Stimulated activated CD4-positive, alpha-beta T cell treated with anti-CD3 and anti-CD28 coated beads, Interleukin-15, amount 100 ng/mL, for 48 hours (primary cell): ENCODE results near the gene INPP4B.
"Not testable (repeated sequence)": the region's sequence is repeated elsewhere in the genome, so short reads cannot be mapped to it uniquely, and the experiment has no call there.

Experiments used
- DNase-seq, 2 donors: peaks; one replicate each; pipeline ENCODE4 v3.0.0-alpha.2; 2020; ENCODE audit warnings: low read depth in 2 of 2

Gene INPP4B

DNA sequence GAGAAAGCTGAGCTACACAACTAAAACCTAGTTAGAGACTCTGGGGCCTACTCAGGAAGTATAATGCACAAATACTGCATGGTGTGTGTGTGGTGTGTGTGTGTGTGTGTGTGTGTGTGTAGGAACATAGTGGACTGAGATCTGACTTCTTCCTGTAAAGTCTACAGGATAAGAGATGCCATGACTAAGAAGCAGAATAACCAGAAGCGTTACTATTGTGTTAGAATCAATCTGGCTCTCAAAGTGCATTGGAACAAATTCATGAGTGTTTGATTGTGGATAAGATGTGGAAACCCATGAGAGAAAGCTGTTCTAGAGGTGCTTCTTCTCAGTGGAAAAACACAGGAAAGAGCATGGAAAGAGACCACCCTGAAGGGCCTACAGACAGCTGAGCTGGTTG, 302.1 kb downstream of the INPP4B start:
- DNase-seq = no peak

DNA sequence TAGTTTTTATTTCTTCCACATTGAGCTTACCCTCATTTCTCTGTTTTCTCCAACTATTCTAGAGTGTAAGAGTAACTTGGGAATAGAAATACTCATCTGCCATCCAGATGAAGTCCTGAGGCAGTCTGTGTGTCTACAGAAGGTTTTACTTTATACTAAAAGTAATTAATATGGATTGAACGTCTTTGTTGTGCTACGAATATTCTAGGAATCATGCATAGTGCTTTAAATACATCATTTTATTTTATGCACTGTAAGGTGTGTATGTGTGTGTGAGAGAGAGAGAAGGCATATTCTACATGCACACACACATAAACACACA, 305.7 kb downstream of the INPP4B start:
- DNase-seq = no peak

DNA sequence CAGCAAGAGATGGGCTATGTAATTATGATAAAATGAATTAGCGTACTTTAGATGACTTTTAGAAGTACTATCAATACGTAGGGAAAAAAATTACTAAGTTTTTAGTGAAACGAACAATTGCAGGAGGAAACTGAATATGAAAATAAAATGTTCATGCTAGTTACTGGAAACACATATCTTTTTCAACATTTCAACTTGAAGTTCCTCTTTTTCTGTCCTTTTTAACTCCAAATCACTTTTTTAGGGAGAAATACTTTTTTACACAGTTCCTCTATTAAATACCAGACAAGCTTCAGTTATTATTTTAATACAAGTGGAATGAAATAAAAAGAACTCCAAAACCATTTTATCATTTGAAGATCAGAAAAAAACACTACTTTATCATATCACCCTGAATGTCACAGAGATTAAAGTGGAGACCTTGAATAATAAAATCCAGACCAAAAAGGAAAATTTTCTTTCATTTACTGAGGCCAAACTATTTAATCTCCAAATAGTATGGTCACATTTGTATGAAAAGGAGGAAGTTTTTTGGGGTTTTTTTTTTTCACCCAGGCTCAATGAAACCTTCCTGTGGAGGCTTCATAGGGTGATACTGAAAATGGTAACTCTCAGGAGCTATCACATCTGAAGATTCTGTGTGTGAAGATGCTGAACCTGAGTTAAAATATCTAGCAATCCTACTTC, 306.2 kb downstream of the INPP4B start:
- no peak for DNase-seq

DNA sequence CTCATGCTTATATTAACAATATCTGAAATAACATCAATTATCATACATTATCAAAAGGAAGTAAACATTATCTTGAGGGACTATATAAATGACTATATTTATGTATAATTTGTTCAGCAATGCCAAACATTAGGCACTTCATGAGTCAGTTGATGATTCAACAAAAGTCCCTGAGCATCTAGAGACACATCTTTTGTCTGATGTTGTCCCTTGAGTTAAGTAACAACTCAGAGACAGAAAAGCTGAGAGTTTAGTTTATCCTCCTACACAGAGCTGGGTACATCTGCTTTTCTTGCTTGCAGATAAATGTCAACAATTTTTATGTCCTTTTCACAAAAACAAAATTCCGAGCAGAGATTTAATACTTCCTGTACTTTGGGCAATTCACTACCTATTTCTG, 311.1 kb downstream of the INPP4B start:
- no peak for DNase-seq

DNA sequence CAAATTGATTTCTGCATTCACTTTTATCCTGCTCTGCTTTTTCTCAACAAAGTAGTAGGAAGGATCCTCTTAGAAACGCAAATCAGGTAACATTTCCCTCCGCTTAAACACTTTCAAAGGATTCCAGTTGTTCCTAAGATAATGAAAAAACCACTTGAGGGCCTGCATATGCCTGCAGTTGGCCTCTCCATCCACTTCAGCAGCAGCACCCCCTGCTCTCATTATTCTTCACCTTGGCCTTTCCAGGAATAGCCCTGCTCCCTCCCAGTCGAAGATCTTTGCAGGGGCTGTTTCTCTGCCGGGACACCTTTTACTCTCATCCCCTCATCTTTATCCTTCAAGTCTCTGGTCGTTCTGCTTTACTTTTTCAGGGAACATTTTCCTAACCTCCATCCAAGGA, 314.0 kb downstream of the INPP4B start:
- DNase-seq = no peak

DNA sequence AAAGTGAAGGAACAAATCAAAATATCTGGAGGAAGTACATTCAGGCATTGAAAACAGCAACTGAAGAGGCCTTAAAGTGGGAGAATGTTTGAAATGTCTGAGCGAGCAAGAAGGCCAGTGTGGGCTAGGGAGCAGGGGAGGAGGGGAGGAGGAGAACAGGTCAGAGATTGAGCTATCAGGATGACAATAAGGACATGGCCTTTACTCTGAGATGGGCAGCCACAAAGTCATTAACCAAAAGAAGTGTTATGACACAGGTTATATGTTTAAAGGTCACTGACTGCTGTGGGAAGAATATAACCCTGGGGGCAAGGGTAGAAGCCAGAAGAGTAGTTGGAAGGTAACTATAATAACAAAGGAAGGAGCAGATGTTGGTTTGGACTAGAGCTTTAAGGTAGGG, 315.4 kb downstream of the INPP4B start:
- no peak for DNase-seq

DNA sequence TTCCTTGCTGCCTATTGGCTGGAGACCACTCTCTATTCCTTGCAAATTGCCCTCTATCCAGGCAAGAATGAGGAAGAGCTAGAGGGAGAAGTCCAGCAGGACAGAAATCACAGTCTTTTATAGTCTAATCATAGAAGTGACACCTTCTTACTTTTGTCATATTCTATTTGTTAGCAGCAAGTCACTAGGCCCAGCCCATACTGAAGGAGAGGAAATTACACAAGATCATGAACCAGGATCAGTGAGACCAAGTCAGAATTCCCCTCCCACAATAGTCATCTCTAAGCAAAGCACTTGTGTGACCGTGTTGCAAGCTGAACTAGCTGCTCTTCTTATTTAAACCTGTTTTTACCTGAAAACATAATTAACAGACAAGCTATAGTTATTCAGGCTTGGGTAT, 317.7 kb downstream of the INPP4B start:
- no peak for DNase-seq

DNA sequence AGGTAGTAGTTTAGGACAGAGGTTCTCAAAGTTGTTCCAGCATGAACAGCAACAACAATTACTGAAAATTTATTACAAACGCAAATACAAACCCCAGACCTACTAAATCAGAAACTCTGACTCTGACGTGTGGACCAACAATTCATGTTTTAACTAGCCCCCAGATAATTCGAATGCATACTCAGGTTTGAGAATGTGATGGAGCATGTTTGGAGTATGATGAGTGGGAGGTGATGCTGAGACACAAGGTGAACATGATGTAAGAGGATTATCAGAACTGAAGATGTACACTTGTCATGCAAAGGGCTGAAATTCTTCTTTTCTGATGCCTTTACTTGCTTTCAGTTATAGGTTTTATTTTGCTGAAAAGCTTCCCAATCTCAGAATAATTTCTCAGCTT, 323.0 kb downstream of the INPP4B start:
- no peak for DNase-seq

DNA sequence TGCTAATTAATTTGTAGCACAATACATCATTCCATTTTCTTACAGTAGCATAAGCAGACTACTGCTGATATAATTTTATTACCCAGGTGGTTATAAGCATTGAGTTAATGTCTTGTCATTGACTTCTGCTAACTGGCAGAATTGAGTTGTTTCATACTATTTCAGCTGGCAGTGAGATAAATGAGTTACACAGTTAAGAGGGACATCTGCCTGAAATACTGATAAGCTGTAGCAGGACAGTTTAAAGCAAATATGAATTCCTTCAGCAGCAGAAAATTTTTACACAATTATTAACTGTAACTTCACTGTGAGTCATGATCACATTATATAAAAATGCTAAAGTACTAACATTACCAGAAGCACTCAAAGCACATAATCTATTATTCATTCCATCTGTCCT, 326.8 kb downstream of the INPP4B start:
- DNase-seq = no peak

DNA sequence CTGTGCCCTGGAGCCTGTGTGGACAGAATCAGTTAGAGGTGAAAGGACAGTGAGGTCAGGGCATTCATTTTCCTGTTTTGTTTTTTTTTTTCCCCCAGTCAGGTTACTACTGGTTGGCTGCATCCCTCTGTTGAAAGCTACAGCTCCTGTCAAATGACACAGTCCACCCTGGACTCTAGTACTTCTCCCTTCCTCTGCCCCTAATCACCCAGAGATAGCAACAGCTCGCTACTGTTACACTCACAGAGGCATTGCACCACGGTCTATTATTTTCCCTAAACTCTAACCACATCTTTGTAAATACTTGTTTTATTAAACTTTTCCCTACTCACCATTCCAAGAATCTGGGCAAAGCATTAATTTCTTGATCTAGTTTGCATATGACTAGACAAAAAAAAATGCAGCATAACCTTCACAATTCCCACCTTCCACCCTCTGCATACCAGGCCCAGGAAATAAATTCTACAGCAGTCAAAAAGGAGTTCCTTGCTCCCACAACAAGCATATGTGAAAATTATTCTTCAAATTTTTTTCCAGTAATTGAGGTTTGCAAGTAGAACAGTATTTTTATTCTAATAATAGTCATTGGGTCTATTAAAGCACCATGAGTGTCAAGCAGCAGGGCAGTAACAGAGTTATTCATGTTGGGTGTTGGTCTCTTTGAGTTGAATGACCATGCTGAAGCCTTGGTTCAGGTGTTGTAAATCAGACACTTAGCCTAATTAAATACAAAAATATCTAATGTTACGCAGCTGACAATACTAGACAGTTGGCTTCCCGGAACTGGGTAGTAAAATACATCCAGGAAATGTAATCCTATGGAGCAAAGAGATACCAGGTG, 329.2 kb downstream of the INPP4B start:
- no peak for DNase-seq

DNA sequence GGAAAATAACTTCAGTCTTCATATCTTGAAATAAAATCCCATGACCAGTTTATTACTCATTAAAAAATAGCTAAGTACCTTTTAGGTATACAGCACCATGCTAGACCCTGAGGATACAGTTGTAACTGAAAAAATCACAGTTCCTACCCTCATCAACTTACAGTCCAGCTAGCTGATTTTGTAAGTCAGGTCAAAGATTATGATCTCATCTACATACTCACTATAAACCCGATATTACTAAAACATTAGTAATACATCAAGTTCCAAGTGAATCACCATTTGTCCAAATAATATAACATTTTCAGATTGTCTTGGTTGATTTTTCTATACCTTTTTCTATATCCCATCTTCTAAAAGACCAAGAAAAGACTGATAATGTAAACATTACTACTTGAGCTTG, 333.9 kb downstream of the INPP4B start:
- no peak for DNase-seq

DNA sequence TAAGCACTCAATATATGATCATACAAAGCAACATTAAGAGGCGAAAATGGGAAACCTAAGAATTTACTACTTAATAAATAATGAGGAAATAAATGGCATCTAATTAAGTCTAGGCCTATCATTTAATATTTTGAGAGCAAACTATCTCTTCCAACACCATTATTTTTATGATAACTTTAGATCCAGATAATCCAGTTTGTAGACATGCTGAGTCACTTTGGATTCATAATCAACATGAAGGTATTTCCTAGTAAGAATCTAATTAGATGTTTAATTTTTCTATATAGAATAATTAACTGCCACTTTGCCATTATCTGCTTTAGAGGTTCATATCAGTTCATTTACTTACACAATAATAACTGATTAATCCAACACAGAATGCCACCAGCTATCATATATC, 336.2 kb downstream of the INPP4B start:
- DNase-seq = no peak

DNA sequence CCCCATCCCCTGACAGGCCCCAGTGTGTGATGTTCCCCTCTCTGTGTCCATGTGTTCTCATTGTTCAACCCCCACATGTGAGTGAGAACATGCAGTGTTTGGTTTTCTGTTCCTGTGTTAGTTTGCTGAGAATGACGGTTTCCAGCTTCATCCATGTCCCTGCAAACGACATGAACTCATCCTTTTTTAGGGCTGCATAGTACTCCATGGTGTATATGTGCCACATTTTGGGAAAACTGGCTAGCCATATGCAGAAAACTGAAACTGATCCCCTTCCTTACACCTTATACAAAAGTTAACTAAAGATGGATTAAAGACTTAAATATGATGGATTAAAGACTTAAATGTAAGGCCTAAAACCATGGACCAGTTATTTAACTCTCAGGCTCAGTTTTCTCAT, 336.7 kb downstream of the INPP4B start:
- not testable (repeated sequence) for DNase-seq

DNA sequence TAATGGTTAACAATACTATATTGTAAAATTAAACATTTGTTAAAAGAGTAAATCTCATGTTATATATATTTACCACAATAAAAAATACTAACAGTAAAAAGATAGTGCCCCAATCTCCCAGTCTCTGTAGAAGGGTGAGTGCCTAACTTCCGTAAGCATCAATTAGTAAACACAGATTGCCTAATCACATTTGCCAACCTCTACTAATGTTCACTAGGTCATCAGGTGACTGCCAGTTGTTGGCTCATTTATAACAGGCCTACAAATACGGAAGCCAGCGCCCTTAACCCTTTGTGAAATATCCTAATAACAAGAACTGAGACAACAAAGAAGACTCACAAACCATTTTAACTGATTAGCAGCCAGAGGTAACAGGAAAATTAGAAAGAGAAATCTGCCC, 345.1 kb downstream of the INPP4B start:
- no peak for DNase-seq

DNA sequence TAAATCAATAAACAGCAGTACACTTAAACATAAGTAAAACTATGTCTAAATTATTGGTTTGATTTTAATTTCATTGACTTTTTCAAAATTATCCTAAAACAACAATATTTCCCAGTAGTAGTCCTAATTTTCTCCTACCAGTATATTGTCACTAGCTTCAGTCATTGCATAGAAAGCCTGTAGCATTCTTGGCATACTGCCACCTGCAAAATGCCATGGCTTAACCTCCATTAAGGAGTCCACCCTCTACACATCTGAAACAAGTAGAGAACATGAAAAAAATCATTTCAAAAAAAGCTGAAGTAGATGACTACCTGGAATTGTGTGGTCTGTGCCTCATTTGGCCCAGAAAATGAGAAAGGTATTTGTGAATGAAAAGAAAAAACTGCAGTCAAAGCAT, 348.5 kb downstream of the INPP4B start:
- DNase-seq = no peak

DNA sequence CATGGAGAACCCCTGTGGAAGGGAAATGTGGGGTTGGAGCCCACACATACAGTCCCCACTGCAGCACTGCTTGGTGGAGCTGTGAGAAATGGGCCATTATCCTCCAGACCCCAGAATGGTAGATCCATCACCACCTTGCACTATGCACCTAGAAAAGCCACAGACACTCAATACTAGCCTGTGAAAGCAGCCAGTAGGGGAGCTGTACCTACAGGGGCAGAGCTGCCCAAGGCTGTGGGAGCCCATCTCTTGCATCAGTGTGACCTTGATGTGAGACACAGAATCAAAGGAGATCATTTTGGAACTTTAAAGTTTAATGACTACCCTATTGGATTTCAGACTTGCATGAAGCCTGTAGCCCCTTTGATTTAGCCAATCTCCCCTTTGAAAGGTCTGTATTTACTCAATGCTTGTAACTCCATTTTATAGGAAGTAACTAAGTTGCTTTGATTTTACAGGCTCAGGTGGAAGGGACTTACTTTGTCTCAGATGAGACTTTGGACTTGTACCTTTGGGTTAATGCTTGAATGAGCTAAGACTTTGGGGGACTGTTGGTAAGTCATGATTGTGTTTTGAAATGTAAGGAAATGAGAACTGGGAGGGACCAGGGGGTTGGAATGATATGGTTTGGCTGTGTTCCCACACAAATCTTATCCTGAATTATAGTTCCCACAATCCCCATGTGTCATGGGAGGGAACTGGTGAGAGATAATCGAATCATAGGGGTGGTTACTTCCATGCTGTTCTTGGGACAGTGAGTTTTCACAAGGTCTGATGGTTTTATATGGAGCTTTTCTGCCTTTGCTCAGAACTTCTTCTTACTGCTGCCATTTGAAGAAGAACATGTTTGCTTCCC, 352.6 kb downstream of the INPP4B start:
- DNase-seq = no peak

DNA sequence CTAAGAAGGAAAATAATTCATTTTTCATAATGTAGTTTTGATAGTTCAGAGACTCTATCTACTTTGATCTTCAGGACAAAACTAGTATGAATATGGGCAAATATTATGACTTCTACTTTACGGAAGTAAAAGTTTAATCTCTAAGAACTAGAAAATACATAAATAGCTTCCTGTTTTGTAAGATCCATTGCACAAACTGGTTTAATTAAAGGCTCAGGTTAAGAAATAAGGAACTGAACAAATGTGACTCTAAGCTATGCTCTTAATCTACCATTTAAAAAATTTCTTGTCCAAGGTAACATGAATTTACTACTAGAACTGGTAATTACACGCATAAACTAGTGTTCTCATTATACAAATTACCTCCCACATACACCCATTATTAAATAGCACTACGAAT, 360.6 kb downstream of the INPP4B start:
- no peak for DNase-seq

DNA sequence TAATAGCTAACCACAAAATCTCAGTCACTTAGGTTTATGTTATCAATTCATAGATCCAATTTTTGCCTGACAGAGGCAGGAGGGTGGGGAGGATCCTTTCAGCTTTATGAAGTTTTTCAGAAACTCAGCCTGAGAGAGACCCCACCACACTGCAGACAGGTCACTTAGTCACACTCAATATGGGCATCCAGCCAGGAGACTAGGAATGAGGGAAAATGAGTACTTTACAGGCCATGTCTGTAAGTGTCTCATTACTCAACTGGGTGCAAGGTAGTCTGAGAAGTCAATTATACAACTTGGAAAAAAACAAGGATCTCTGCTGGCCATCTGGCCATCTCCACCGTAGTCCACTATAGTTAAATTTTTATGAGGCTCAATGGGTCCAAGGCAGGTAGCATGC, 365.9 kb downstream of the INPP4B start:
- DNase-seq = no peak

DNA sequence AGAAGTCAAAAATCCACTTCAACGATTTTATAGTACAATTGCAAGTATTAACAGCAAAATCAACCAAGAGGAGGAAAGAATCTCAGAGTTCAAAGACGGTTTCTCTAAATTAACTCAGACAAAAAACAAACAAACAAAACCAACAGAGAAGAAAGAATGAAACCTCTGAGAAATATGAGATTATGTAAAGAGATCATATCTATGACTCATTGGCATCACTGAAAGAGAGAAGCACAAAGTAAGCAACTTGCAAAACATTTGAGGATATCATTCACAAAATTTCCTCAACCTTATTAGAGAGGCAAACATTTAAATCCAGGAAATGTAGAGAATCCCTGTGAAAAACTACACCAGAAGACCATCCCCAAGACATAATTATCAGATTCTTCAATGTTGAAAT, 370.4 kb downstream of the INPP4B start:
- no peak for DNase-seq

DNA sequence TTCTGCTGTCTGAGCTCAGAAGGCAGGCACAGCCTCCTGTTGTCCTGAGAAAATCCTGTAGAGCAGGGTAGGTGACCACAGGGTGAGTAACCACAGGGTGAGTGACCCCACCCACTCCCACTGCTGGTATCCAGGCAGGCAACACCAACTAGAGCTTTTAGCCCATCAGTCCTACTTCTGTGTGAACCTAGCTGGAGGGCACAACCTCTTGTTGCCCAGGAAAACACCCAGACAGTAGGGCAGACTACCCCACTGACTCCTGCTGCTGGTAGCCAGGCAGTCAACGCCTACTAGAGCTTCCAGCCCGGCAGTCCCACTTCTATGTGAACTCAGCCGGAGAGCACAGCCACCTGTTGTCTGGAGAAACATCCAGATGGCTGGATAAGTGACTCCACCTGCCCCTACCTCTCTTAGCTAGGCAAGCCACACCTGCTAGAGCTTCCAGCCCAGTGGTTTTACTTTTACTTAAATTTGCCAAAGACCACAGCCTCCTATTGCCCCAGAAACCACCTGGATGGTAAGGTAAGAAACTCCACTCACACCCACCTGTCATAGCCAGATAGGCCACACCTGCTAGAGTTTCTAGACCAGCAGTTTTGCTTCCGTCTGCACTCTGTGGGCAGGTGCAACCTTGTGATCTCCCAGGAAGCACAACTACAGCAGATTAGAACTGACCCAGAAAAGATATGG, 371.6 kb downstream of the INPP4B start:
- no peak for DNase-seq

DNA sequence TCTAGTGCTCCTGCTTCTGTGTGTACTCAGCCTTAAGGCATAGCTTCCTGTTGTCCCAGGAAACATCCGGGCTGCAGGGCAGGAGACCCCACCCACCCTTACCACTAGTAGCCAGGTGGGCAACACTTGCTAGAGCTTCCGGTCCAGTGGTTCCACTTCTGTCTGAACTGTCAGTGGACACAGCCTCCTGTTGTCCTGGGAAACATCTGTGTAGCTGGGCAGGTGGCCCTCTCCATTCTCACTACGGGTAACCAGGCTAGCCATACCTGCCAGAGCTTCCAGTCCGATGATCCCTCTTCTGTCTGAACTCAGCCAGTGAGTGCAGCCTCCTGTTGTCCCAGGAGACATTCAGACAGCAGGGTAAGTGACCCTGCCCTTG, 372.2 kb downstream of the INPP4B start:
- DNase-seq = no peak
